ENCODE results near the gene TRMO.
A peak's percentile ranks its signal among the peaks of the same experiment; 100 is the strongest.

The TRMO gene

DNA sequence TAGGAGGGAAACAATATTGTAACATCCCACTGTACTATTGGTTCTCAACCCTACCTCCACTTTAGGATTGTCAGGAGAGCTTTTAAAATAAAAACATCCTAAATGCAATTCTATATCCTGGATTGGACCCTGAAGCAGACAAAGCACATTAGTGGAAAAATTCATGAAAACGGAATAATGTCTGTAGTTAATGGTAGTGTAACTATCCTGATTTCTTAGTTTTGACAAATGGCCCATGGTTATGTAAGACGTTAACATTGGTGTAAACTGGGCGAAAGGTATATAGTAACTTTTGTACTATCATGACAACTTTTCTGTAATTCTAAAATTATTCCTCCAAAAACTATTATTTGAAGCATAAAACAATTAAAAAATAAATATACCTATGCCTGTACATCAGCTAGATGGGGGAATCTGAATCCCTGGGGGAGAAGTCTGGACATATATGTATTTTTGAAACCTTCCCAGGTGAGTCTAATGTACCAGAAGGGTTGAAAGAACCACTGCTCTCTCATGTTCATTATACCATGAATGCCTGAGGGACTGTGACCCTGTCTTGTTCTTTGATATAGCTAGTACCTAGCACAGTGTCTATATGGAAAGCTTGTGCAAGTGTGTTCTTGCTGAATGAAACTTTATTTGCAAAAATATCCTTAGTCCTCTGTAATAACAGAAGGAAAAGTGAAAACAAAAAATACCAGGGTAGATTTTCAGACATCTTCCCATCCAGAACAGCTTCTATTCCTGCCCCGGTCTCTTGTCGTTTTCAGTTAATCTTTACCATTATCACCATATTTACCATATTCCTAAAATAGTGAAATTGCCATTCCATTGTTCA, 3.4 kb upstream of the TRMO start:
- TF ChIP-seq POLR2AphosphoS5 (IDR thresholded peaks at IDR 0.05; ENCODE audit: low read depth, low read length) (no peak), POLR2A (IDR thresholded peaks at IDR 0.05; ENCODE audit: low read depth, low read length) (no peak), TAF1 (IDR thresholded peaks at IDR 0.05; ENCODE audit: low read depth, low read length) (no peak), PAX5 (IDR thresholded peaks at IDR 0.05; ENCODE audit: insufficient read depth, low read length, severe bottlenecking) (no peak), POU2F2 (IDR thresholded peaks at IDR 0.05; ENCODE audit: low read depth, low read length) (no peak), SPI1 (IDR thresholded peaks at IDR 0.05; ENCODE audit: low read depth, low read length) (no peak)
- DNase-seq (ENCODE audit: insufficient read length, low spot score) (no peak), FAIRE-seq (no peak)

DNA sequence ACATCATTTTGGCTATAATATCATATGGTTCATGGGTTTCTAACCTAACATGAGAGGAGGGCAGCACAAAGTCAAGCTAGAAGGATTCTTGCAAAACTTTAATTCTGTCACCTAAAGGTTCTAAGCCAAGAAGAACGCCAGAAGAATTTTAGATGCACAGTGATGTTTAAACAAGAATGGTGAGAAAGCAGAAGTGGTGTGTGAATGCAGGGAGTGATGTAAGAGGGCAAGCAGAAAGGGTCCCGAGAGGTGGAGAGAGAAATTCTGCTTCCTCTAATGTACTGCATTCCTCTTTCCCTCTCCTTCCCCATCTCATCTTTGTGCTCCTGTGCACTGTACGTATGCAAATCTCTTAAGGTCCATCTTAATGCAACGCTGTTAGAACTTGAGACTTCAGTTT, 2.1 kb upstream of the TRMO start:
- DNase-seq (ENCODE audit: insufficient read length, low spot score) (no peak), FAIRE-seq (no peak)
- TF ChIP-seq POLR2AphosphoS5 (IDR thresholded peaks at IDR 0.05; ENCODE audit: low read depth, low read length) (no peak), SPI1 (IDR thresholded peaks at IDR 0.05; ENCODE audit: low read depth, low read length) (peak; percentile 70)

DNA sequence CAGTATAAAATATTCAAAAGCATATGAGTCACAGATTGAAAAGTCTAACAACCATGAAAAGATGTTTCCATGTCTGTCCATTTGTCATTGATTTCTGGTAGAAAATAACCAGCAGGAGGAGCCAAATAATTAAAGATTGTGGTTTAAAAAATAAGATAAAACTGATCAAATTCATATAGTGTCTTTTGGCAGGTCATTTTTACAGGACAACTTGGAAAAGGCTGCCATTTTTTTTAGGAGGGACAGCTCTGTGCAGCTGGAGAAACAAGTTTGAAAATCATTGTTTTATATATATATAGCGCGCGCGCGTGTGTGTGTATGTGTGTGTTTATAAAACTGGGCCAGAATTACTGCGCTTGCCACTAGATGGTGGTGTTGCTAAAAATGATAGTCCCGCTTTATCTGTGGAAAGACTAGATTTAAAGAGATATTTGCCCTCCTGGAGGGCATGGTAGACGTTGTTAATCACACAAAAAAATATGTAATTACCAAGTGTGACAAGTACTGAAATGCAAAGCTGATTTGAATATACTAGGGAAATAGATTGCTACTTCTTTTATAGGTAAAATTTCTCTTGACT, 1.3 kb upstream of the TRMO start:
- FAIRE-seq = peak; percentile 20
- no peak for TF ChIP-seq TAF1 (IDR thresholded peaks at IDR 0.05; ENCODE audit: low read depth, low read length)
- no peak for DNase-seq (ENCODE audit: insufficient read length, low spot score)

DNA sequence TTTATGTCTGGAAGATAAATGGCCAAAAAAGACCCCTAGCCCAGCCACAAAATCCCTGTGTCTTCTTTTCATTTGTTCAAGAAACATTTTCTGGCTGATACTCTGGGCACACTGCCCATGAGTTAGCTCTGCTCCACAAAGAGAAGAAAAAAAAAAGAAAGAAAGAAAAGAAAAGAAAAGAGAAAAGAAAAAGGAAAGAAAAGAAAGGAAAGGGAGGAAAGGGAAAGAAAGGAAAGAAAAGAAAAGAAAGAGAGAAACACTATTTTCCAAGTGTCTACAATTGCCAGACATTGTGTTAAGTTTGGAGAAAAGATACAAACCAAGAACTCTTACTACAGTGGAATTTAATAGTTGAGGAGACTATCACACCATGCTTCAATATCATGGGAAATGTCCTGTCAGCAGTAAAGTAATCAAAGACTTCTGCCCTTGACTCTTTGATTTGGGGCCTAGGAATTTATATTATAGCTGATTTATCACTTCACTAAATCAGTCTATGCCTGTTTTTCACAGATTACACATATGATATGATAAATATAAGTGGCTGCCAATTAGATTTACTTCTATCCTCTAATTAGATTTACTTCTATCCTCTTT, 3.0 kb downstream of the TRMO start:
- FAIRE-seq (no peak), DNase-seq (ENCODE audit: insufficient read length, low spot score) (no peak)
- TF ChIP-seq PAX5 (IDR thresholded peaks at IDR 0.05; ENCODE audit: insufficient read depth, low read length, severe bottlenecking) (no peak), POLR2AphosphoS5 (IDR thresholded peaks at IDR 0.05; ENCODE audit: low read depth, low read length) (no peak), TAF1 (IDR thresholded peaks at IDR 0.05; ENCODE audit: low read depth, low read length) (no peak), SPI1 (IDR thresholded peaks at IDR 0.05; ENCODE audit: low read depth, low read length) (no peak), POU2F2 (IDR thresholded peaks at IDR 0.05; ENCODE audit: low read depth, low read length) (no peak), POLR2A (IDR thresholded peaks at IDR 0.05; ENCODE audit: low read depth, low read length) (no peak)

DNA sequence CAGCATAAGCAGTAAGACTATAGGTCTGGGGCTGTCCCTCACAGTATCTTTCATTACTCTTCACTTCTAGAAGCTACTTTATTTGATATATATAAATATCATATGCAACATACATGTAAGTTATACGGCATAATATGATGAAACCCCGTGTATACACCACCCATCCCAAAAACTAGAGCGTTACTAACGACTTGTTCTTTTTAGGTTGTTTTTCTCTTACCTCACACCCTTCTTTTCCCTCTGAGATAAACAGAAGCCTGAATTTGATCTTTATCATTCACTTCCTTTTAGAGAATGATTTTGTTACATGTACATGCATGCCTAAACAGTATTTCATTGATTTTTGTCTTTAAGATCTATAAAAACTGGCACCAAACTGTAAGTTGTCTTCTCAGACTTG, 3.7 kb downstream of the TRMO start:
- no peak for DNase-seq (ENCODE audit: insufficient read length, low spot score)
- no peak for FAIRE-seq
- TF ChIP-seq POLR2AphosphoS5 (IDR thresholded peaks at IDR 0.05; ENCODE audit: low read depth, low read length) (no peak), POLR2A (IDR thresholded peaks at IDR 0.05; ENCODE audit: low read depth, low read length) (no peak), POU2F2 (IDR thresholded peaks at IDR 0.05; ENCODE audit: low read depth, low read length) (no peak), SPI1 (IDR thresholded peaks at IDR 0.05; ENCODE audit: low read depth, low read length) (no peak), TAF1 (IDR thresholded peaks at IDR 0.05; ENCODE audit: low read depth, low read length) (no peak), PAX5 (IDR thresholded peaks at IDR 0.05; ENCODE audit: insufficient read depth, low read length, severe bottlenecking) (no peak)

DNA sequence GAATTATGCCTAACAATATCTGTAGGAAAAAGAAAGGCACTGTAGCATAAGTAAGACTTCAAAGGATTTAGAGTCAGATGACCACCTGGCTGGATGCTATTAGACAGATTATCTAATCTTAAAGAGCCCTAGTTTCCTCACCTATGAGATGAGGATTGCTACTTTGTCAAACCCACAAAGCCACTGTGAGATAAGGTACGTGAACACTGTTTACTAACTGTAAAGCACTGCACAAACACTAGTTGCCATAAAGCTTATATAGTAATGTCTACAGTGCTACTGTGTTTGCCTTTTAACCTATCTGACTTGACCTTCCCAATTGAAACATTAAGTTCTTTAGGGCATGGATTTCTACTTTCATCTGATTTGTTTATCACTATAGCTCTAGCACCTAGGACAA, 10.3 kb downstream of the TRMO start:
- TF ChIP-seq SPI1 (IDR thresholded peaks at IDR 0.05; ENCODE audit: low read depth, low read length) (no peak), PAX5 (IDR thresholded peaks at IDR 0.05; ENCODE audit: insufficient read depth, low read length, severe bottlenecking) (no peak), POLR2A (IDR thresholded peaks at IDR 0.05; ENCODE audit: low read depth, low read length) (no peak), POU2F2 (IDR thresholded peaks at IDR 0.05; ENCODE audit: low read depth, low read length) (no peak), POLR2AphosphoS5 (IDR thresholded peaks at IDR 0.05; ENCODE audit: low read depth, low read length) (no peak), TAF1 (IDR thresholded peaks at IDR 0.05; ENCODE audit: low read depth, low read length) (no peak)
- FAIRE-seq (no peak), DNase-seq (ENCODE audit: insufficient read length, low spot score) (no peak)

DNA sequence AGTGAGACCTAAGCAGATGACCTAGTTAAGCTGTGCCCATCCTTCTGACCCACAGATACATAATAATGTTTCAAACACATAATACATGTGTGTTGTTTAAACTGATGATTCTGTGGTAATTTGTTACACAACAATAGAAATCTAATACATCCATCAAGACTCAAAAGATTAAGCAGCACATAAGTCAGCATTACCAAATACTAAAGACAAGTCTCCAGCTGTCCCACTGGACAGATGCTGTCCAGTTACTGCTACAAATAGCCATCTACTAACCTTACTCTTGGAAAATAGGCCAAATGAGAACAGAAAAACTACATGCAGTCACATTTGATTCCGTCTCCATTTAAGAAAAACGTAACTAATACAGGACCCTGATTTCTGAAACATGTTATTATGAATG, 10.8 kb downstream of the TRMO start:
- DNase-seq (ENCODE audit: insufficient read length, low spot score) (no peak), FAIRE-seq (no peak)
- TF ChIP-seq TAF1 (IDR thresholded peaks at IDR 0.05; ENCODE audit: low read depth, low read length) (no peak), POLR2A (IDR thresholded peaks at IDR 0.05; ENCODE audit: low read depth, low read length) (no peak), SPI1 (IDR thresholded peaks at IDR 0.05; ENCODE audit: low read depth, low read length) (no peak), POU2F2 (IDR thresholded peaks at IDR 0.05; ENCODE audit: low read depth, low read length) (no peak), PAX5 (IDR thresholded peaks at IDR 0.05; ENCODE audit: insufficient read depth, low read length, severe bottlenecking) (no peak), POLR2AphosphoS5 (IDR thresholded peaks at IDR 0.05; ENCODE audit: low read depth, low read length) (no peak)

DNA sequence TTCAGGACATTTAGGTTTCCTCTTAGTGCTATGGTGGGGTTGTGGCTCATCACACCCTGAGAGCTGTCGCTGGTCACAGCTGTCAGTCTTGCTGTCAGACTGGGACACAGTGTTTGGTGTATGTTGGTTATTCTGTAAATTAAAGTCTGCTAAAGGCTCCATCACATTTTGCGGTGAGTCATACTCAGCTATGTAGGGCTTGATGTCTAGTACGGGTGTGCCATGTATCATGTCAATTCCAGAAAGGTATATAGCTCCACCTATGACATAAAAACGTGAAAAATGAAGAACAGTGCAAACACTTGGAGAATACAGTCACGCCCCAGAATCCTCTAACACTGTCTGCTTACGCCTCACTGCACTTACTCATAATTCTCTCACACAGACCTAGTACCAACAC, 11.9 kb downstream of the TRMO start:
- no peak for FAIRE-seq
- TF ChIP-seq POLR2A (IDR thresholded peaks at IDR 0.05; ENCODE audit: low read depth, low read length) = no peak
- no peak for TF ChIP-seq POLR2AphosphoS5 (IDR thresholded peaks at IDR 0.05; ENCODE audit: low read depth, low read length)
- no peak for TF ChIP-seq TAF1 (IDR thresholded peaks at IDR 0.05; ENCODE audit: low read depth, low read length)
- TF ChIP-seq PAX5 (IDR thresholded peaks at IDR 0.05; ENCODE audit: insufficient read depth, low read length, severe bottlenecking) = no peak
- no peak for TF ChIP-seq POU2F2 (IDR thresholded peaks at IDR 0.05; ENCODE audit: low read depth, low read length)
- TF ChIP-seq SPI1 (IDR thresholded peaks at IDR 0.05; ENCODE audit: low read depth, low read length) = no peak

DNA sequence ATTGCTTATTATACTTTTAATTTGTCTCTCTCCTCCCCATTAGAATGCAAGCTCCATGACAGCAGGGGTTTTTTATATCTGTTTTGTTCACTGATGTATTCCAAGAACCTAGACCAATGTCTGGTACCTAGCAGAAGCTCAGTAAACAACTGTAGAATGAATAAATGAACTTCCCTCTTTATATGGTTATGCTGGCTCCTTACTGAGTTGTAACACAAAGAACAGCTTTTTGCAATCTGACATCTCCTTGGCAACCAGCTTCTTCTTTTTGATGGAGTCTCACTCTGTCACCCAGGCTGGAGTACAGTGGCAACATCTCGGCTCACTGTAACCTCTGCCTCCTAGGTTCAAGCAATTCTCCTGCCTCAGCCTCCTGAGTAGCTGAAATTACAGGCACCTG, 13.6 kb downstream of the TRMO start:
- FAIRE-seq (no peak), DNase-seq (ENCODE audit: insufficient read length, low spot score) (no peak)
- TF ChIP-seq TAF1 (IDR thresholded peaks at IDR 0.05; ENCODE audit: low read depth, low read length) (no peak), POLR2A (IDR thresholded peaks at IDR 0.05; ENCODE audit: low read depth, low read length) (no peak), SPI1 (IDR thresholded peaks at IDR 0.05; ENCODE audit: low read depth, low read length) (no peak), POU2F2 (IDR thresholded peaks at IDR 0.05; ENCODE audit: low read depth, low read length) (no peak), PAX5 (IDR thresholded peaks at IDR 0.05; ENCODE audit: insufficient read depth, low read length, severe bottlenecking) (no peak)

More for the DNA sequence above, 11.9 kb downstream of the TRMO start:
- DNase-seq (ENCODE audit: insufficient read length, low spot score) = no peak

DNA sequence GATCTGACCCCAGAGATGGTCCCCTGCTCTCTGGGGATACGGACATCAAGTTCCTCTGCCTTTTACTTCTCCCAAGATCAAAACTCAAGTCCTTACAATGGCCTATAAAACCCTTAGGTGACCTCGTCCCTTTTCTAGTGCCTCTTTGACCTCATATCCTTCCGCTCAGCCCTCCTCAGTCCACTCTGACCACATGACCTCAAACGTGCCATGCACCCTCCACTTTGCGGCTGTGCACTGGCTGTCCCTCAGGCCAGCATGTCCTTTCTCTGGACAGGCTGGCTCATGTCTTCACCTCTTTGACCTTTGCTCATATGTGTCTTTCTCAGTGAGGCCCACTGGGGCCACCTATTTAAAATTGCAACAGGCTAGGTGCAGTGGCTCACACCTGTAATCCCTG, 14.7 kb downstream of the TRMO start:
- FAIRE-seq = no peak
- no peak for TF ChIP-seq POLR2AphosphoS5 (IDR thresholded peaks at IDR 0.05; ENCODE audit: low read depth, low read length)
- no peak for DNase-seq (ENCODE audit: insufficient read length, low spot score)
